H9 (cell line): Measurements from ENCODE around the gene CDH16. TPM values are rescaled to one million over a fixed set of nuclear protein-coding genes. Genes with fewer than 3 reads are reported as not detected.

Experiments used
- DNase-seq: peaks from one replicate; pipeline ENCODE4 v3.0.0-alpha.2; 2017
- H2AFZ ChIP-seq: one replicate; pipeline ENCODE4 v1.6.1; 2013; ENCODE audit warnings: mild to moderate bottlenecking, low read length, control low read depth, moderate library complexity
- H2AK5ac ChIP-seq: 2 replicates; pipeline ENCODE4 v1.6.1; 2013; ENCODE audit warnings: low read length, control low read depth, mixed read lengths; ENCODE audit not compliant: insufficient read length
- H2BK120ac ChIP-seq: one replicate; pipeline ENCODE4 v1.6.1; 2013; ENCODE audit warnings: low read depth, mild to moderate bottlenecking, low read length, control low read depth, inconsistent platforms; ENCODE audit not compliant: poor library complexity, severe bottlenecking
- H2BK12ac ChIP-seq: 2 replicates; pipeline ENCODE4 v1.6.1; 2013; ENCODE audit warnings: low read length, control low read depth, mixed read lengths, low read depth; ENCODE audit not compliant: insufficient read length
- H2BK15ac ChIP-seq: 2 replicates; pipeline ENCODE4 v1.6.1; 2013; ENCODE audit warnings: low read depth, low read length, control low read depth
- H2BK20ac ChIP-seq: one replicate; pipeline ENCODE4 v1.6.1; 2013; ENCODE audit warnings: low read depth, mild to moderate bottlenecking, low read length, control low read depth, inconsistent platforms; ENCODE audit not compliant: poor library complexity, severe bottlenecking
- H2BK5ac ChIP-seq: 2 replicates; pipeline ENCODE4 v1.6.1; 2013; ENCODE audit warnings: low read length, control low read depth, mixed read lengths; ENCODE audit not compliant: insufficient read length
- H3K14ac ChIP-seq: 2 replicates; pipeline ENCODE4 v1.6.1; 2013; ENCODE audit warnings: low read length, control low read depth; ENCODE audit not compliant: insufficient read depth
- H3K18ac ChIP-seq: 2 replicates; pipeline ENCODE4 v1.6.1; 2013; ENCODE audit warnings: low read depth, mild to moderate bottlenecking, mixed read lengths, low read length, control low read depth; ENCODE audit not compliant: insufficient read length
- H3K23ac ChIP-seq: 2 replicates; pipeline ENCODE4 v1.6.1; 2013; ENCODE audit warnings: low read length, control low read depth, mixed read lengths, low read depth; ENCODE audit not compliant: insufficient read length
- H3K23me2 ChIP-seq: 2 replicates; pipeline ENCODE4 v1.6.1; 2013; ENCODE audit warnings: low read depth, mild to moderate bottlenecking, mixed read lengths, low read length, control low read depth; ENCODE audit not compliant: insufficient read length, poor library complexity, severe bottlenecking
- H3K27ac ChIP-seq: 2 replicates; pipeline ENCODE4 v1.5.1; 2013; ENCODE audit warnings: low read length, control low read depth, mixed read lengths, low read depth; ENCODE audit not compliant: insufficient read length
- H3K27me3 ChIP-seq: 2 replicates; pipeline ENCODE4 v1.6.1; 2013; ENCODE audit warnings: low read length, control low read depth, inconsistent platforms; ENCODE audit not compliant: insufficient read depth
- H3K4ac ChIP-seq: 2 replicates; pipeline ENCODE4 v1.6.1; 2013; ENCODE audit warnings: low read depth, mild to moderate bottlenecking, control low read depth, inconsistent platforms, low read length, moderate library complexity
- H3K4me1 ChIP-seq: 2 replicates; pipeline ENCODE4 v1.6.1; 2013; ENCODE audit warnings: low read length, control low read depth, inconsistent platforms; ENCODE audit not compliant: insufficient read depth
- H3K4me2 ChIP-seq: 2 replicates; pipeline ENCODE4 v1.6.1; 2013; ENCODE audit warnings: low read length, control low read depth, mixed read lengths; ENCODE audit not compliant: insufficient read length, insufficient read depth
- H3K56ac ChIP-seq: 2 replicates; pipeline ENCODE4 v1.6.1; 2013; ENCODE audit warnings: low read depth, mild to moderate bottlenecking, mixed read lengths, low read length, control low read depth; ENCODE audit not compliant: insufficient read length
- H3K79me1 ChIP-seq: 2 replicates; pipeline ENCODE4 v1.6.1; 2013; ENCODE audit warnings: low read depth, mild to moderate bottlenecking, moderate library complexity, low read length, control low read depth, inconsistent platforms; ENCODE audit not compliant: insufficient read depth, poor library complexity, severe bottlenecking
- H3K79me2 ChIP-seq: 2 replicates; pipeline ENCODE4 v1.6.1; 2013; ENCODE audit warnings: low read length, control low read depth, inconsistent platforms; ENCODE audit not compliant: insufficient read depth
- H3K9ac ChIP-seq: 2 replicates; pipeline ENCODE4 v1.6.1; 2013; ENCODE audit warnings: low read length, control low read depth, mixed read lengths; ENCODE audit not compliant: insufficient read length; ENCODE audit errors: extremely low read depth
- H3K9me3 ChIP-seq: one replicate; pipeline ENCODE4 v1.6.1; 2013; ENCODE audit warnings: low read depth, low read length, inconsistent platforms; ENCODE audit not compliant: control insufficient read depth
- H3T11ph ChIP-seq: one replicate; pipeline ENCODE4 v1.6.1; 2013; ENCODE audit warnings: mild to moderate bottlenecking, low read length, control low read depth, inconsistent platforms
- H4K20me1 ChIP-seq: one replicate; pipeline ENCODE4 v1.6.1; 2013; ENCODE audit not compliant: control insufficient read depth, insufficient read length, insufficient read depth
- H4K5ac ChIP-seq: 2 replicates; pipeline ENCODE4 v1.6.1; 2013; ENCODE audit warnings: low read depth, mild to moderate bottlenecking, mixed read lengths, low read length, control low read depth; ENCODE audit not compliant: insufficient read length
- H4K8ac ChIP-seq: replicated peaks from 2 replicates; pipeline ENCODE4 v1.6.1; 2013; ENCODE audit warnings: low read length, control low read depth, mixed read lengths, low read depth; ENCODE audit not compliant: insufficient read length
- H4K91ac ChIP-seq: 2 replicates; pipeline ENCODE4 v1.6.1; 2013; ENCODE audit warnings: low read depth, mild to moderate bottlenecking, moderate library complexity, mixed read lengths, low read length, control low read depth; ENCODE audit not compliant: insufficient read length
- H3K27ac Mint-ChIP-seq, 3 experiments: 2 replicates in 2 of 3; 3 replicates in 1 of 3; pipeline ENCODE4 v1.8.0; 2020 to 2021; ENCODE audit warnings: mixed read lengths in 3 of 3, mild to moderate bottlenecking in 1 of 3, moderate library complexity in 1 of 3
- H3K27me3 Mint-ChIP-seq: 2 replicates; pipeline ENCODE4 v1.8.0; 2021; ENCODE audit warnings: low read depth, mild to moderate bottlenecking, moderate library complexity, mixed read lengths
- H3K36me3 Mint-ChIP-seq, 3 experiments: 2 replicates in 2 of 3; 3 replicates in 1 of 3; pipeline ENCODE4 v1.8.0; 2020 to 2021; ENCODE audit warnings: low read depth in 3 of 3, mixed read lengths in 3 of 3; ENCODE audit not compliant: insufficient read depth in 1 of 3
- H3K4me1 Mint-ChIP-seq, 2 experiments: 2 replicates each; pipeline ENCODE4 v1.8.0; 2020; ENCODE audit warnings: mixed read lengths in 2 of 2
- H3K4me3 Mint-ChIP-seq, 2 experiments: 2 replicates in 1 of 2; 3 replicates in 1 of 2; pipeline ENCODE4 v1.8.0; 2020 to 2021; ENCODE audit warnings: mild to moderate bottlenecking in 2 of 2, mixed read lengths in 2 of 2, moderate library complexity in 1 of 2
- H3K9me3 Mint-ChIP-seq, 2 experiments: 2 replicates in 1 of 2; 3 replicates in 1 of 2; pipeline ENCODE4 v1.8.0; 2020; ENCODE audit warnings: mild to moderate bottlenecking in 2 of 2, mixed read lengths in 2 of 2, moderate library complexity in 1 of 2
- CTCF ChIP-seq: fragments of 200-600 bp; sonication (generic); conservative IDR thresholded peaks from 3 replicates; pipeline ENCODE4 v1.8.0; 2021; ENCODE audit warnings: antibody characterized with exemption, mild to moderate bottlenecking
- total RNA-seq: library from RNA; stranded (reverse); gene quantifications from 2 replicates; pipeline ENCODE4 v1.2.1, GENCODE V29; 2021

CDH16 gene
- total RNA-seq, 1 experiment from 2014 or later: not detected

GRCh38 chr16:66873685-66874055 lies 45.0 kb downstream of the CDH16 start:
- Histone ChIP-seq H3K27me3 (no peaks in the 10 kb centered on the region), H4K91ac (no peak overlapping the region), H2BK15ac (no peak overlapping the region), H2BK20ac (no peak overlapping the region), H2BK5ac (no peak overlapping the region), H4K5ac (no peak overlapping the region), H3K79me1 (no peaks in the 10 kb centered on the region), H4K20me1 (no peaks in the 10 kb centered on the region), H3K79me2 (no peaks in the 10 kb centered on the region), H3K9ac (no peak overlapping the region), H2BK12ac (no peak overlapping the region), H3K23ac (no peak overlapping the region), H3K14ac (no peak overlapping the region), H3K23me2 (no peaks in the 10 kb centered on the region), H3K4me2 (peak overlapping the region; percentile 52), H2AFZ (no peak overlapping the region), H3K4me1 (no peaks in the 10 kb centered on the region; the same call in 1 of the 2 replicates), H3K27ac (no peak overlapping the region), H2AK5ac (no peak overlapping the region), H3K56ac (no peak overlapping the region), H3T11ph (no peak overlapping the region), H2BK120ac (no peak overlapping the region), H4K8ac (no peak overlapping the region), H3K4ac (no peak overlapping the region), H3K9me3 (no peaks in the 10 kb centered on the region), H3K18ac (no peak overlapping the region)
- DNase-seq: no peak
- H3K4me3 Mint-ChIP-seq: no peak overlapping the region
- TF ChIP-seq CTCF: no peak
- no peak overlapping the region for H3K27ac Mint-ChIP-seq
- H3K4me1 Mint-ChIP-seq: peaks cover 12% of the 10 kb centered on the region in 2 experiments
- peaks cover 5% of the 10 kb centered on the region for H3K27me3 Mint-ChIP-seq
- H3K36me3 Mint-ChIP-seq: no peaks in the 10 kb centered on the region
- H3K9me3 Mint-ChIP-seq: no peaks in the 10 kb centered on the region; a peak in 1 of 5 replicates
